CMK (cell line): ENCODE results near the gene DNM1.
"Not testable (repeated sequence)": the region's sequence is repeated elsewhere in the genome, so short reads cannot be mapped to it uniquely, and the experiment has no call there.

ENCODE experiments used
- DNase-seq: peaks from one replicate; pipeline ENCODE4 v3.0.0-alpha.2; 2010; ENCODE audit warnings: low read depth

The DNM1 gene

GRCh38 chr9:128276574-128277270 is 73.5 kb downstream of the DNM1 start:
- no peak for DNase-seq

- DNase-seq: not testable (repeated sequence)
Observed at GRCh38 chr9:128279088-128280073, 76.2 kb downstream of the DNM1 start.

- DNase-seq: no peak
Observed at GRCh38 chr9:128280084-128280622, 77.0 kb downstream of the DNM1 start.

DNA sequence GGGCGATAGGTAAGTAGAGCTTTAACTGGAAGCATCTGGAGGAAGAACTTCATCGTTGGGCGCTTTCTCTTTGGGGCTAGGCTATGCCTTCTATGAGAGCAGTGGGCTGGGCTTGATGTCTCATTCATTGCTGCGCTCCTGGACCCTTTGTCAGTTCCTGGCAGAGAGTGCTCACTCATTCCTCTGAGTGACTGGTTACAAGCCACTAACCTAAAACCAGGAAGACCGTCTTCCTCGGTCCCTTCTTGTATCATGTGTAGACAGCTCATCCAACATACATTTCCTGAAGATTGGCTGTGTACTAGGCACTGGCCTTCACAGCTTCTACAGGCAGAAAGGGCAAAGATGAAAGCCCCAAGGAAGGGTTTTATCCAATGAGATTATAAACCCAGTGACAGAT is 79.3 kb downstream of the DNM1 start:
- no peak for DNase-seq

- DNase-seq: no peak
Observed at GRCh38 chr9:128285033-128285784, 82.0 kb downstream of the DNM1 start.

GRCh38 chr9:128286440-128286839 is 83.3 kb downstream of the DNM1 start:
- DNase-seq: no peak

DNA sequence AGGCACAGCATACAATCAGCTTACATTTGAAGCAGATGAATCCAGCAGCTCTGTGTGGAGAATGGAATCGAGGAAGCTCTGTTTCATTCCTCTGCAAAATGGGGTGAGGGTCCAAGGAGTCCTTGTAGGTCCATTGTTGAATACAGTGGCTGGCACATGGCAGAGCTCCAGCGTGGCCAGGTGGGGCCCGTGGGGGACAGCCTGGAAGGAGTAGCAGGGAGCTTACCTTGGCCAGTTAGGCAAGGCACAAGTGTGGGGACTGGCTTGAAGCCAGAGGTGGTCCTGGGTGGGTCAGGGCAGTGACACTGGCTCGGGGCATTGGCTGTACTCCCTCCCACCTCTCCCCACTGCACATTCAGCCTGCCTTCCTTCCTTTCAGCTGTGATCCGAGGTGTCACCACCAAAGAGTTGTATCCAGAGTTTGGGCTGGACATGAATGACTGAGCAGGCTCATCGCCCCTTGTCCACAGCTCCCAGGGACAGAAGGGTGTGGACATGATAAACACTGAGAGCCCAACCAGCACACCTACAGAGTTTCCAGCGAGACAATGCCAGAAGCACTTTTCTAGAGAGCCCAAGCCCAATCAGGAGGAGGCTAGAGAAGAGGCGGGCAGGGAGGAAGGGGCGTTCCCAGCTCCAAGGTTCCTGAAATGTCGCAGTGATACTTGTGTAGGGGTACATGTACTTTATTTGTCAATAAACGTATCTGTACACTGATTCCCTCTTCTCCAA is 85.3 kb downstream of the DNM1 start:
- no peak for DNase-seq

- no peak for DNase-seq
Observed at GRCh38 chr9:128292009-128292408, 88.8 kb downstream of the DNM1 start.

- no peak for DNase-seq
Observed at GRCh38 chr9:128293091-128293490, 89.9 kb downstream of the DNM1 start.

DNA sequence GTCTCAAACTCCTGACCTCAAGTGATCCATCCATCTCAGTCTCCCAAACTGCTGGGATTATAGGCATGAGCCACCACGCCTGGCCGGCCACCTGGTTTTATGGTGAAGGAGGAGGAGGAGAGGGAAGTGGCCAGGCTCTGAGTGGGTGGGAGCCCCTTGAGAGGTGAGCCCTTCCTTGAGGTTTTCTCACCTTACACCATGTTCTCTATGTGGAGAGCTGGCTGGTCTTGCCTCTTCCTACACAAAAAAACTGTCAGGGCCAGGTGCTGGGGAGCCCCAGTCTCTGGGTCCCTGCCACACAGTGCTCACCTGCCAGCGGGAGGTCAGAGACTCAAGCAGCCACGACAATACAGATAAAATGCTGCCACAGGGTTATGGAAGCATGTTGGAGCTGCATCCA is 91.0 kb downstream of the DNM1 start:
- no peak for DNase-seq

DNA sequence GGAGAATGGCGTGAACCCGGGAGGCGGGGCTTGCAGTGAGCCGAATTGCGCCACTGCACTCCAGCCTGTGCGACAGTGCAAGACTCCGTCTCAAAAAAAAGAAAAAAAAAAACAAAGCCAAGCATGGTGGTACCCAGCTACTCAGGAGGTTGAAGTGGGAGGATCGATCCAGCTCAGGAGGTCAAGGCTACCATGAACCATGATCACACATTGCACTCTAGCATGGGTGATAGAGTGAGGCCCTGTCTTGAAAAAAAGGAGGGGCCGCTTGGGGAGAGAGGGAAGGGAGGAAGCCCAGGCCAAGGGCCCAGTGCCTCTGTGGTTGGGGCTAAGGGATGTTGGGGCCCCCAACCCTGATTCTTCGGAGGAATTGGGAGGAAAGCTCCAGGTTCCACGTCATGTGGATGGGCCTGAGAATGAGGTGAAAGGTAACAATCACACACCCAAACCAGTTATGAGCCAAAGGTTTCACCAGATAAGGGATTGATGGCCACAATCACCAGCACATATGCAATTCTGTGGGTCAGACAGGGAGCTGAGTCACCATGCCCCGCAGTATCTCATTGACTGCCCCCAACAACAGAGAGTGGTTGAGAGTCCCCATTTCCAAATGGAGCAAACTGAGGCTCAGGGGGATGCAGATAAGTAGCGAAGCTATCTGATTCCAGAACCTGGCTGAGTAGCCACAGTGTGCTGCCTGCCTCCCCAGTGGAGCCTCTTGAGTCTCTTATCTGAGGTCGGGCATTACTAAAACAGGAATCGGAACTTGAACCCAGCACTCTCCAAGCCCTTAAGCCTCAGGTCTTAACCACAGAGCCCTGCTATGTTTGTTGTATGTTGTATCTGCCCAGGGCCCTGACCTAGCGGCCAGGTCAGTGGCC is 93.4 kb downstream of the DNM1 start:
- DNase-seq: peak; percentile 9

DNA sequence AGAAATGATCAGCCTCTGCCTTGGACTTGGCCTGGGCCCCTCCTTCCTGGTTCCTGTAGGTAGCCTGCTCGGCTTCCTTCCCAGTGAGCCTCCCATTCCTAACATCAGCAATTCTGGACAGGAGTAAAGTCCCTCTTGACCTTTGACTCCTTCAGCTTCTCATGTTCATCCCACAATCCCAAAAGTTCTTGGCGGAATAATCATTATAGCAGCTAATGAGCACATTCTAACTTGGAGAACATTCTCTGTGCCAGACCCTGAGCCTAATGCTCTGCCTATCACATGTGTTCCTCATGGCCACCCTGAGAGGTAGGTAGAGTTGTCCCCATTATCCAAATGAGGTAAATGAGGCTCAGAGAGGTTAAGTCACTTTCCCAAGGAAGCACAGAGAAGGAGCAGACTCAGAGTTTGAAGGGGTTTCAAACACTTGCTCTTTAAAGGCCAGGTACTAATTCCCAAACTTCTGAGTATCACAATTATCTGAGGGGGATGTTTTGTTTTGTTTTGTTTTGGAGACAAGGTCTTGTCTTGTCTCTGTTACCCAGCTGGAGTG is 94.1 kb downstream of the DNM1 start:
- DNase-seq: no peak

- DNase-seq: no peak
Observed at GRCh38 chr9:128298535-128299482, 95.6 kb downstream of the DNM1 start.

DNA sequence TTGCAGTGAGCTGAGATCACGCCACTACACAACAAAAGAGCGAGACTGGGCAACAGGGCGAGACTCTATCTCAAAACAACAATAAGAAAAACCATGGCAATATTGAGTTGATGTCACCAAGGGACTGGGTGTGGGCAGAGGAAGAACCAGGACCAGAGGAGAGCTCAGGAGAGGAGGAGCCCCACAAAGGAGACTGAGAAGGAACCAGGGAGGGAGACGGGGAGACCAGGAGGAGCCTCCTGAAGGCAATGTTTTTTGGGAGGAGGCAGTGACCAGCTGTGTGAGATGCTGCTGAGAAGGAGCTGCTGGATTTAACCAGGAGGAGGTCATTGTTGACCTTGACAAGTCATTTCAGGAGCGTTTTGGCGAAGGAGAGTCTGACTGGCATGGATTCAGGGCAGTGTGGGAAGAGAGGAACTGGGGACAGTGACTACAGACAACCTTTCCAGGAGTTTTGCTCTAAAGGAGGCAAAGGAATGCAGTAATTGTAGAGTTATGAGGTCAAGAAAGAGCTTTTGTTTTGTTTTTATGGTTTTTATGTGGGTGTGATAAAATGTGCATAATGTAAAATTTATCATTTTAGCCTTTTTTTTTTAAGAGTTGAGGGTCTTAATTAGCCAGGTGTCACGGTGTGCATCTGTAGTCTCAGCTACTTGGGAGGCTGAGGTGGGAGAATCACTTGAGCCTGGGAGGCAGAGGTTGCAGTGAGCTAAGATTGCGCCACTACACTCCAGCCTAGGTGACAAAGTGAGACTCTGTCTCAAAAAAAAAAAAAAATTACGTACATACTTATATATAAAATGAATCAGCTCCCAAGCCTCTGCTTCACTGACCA is 101.2 kb downstream of the DNM1 start:
- no peak for DNase-seq
